B cell (primary cell): Measurements from ENCODE around the gene LDLRAD3. TPM values are rescaled to one million over a fixed set of nuclear protein-coding genes. Genes with fewer than 3 reads are reported as not detected.

Source experiments
- ATAC-seq: fragments of 200-7000 bp; cut with Tn5 transposase; one replicate; pipeline ENCODE4 v1.10.0; 2021; ENCODE audit warnings: low read depth, mild to moderate bottlenecking, moderate number of reproducible peaks, moderate library complexity
- CTCF ChIA-PET: fragments of 350-600 bp; sonication (Branson Sonifier 250); formaldehyde crosslinking; loops from one replicate; lab custom pipeline; 2021; ENCODE audit warnings: antibody characterized with exemption, inconsistent platforms; lab: Charles Lee
- POLR2A ChIA-PET: fragments of 350-600 bp; sonication (Branson Sonifier 250); formaldehyde crosslinking; loops from one replicate; lab custom pipeline; 2021; ENCODE audit warnings: antibody characterized with exemption; lab: Charles Lee
- DNase-seq: peaks from one replicate; pipeline ENCODE4 v3.0.0; 2013
- H2AFZ ChIP-seq: 2 replicates; pipeline ENCODE4 v1.6.1; 2012; ENCODE audit warnings: mild to moderate bottlenecking, low read depth, low read length; ENCODE audit not compliant: insufficient read depth, poor library complexity, severe bottlenecking
- H3K27ac ChIP-seq, 2 donors: 1 replicate in 1 of 2; 2 replicates in 1 of 2; pipeline ENCODE4 v1.5.1; 2012 to 2013; ENCODE audit warnings: low read length in 2 of 2, mild to moderate bottlenecking in 2 of 2, moderate library complexity in 1 of 2
- H3K27me3 ChIP-seq, 4 experiments: fragments of 200-600 bp in 1 of 4; sonication (generic) in 1 of 4; replicated peaks in 1 of 4; 1 replicate in 2 of 4; 2 replicates in 2 of 4; pipeline versions ENCODE4 v1.6.1 to v1.7.0; 2013 to 2016; ENCODE audit warnings: low read length in 3 of 4, mild to moderate bottlenecking in 2 of 4, mixed read lengths in 1 of 4, moderate library complexity in 1 of 4; ENCODE audit not compliant: insufficient read depth in 4 of 4, control insufficient read depth in 3 of 4; ENCODE audit errors: control extremely low read depth in 1 of 4
- H3K36me3 ChIP-seq, 2 experiments: replicated peaks in 1 of 2; 1 replicate in 1 of 2; 2 replicates in 1 of 2; pipeline versions ENCODE4 v1.6.1 to v1.7.1; 2013; ENCODE audit warnings: low read length in 1 of 2; ENCODE audit not compliant: insufficient read depth in 2 of 2, control insufficient read depth in 1 of 2; ENCODE audit errors: control extremely low read depth in 1 of 2, extremely low read depth in 1 of 2
- H3K4me1 ChIP-seq, 2 donors: fragments of 200-600 bp in 1 of 2; sonication (generic) in 1 of 2; 1 replicate in 1 of 2; 2 replicates in 1 of 2; pipeline versions ENCODE4 v1.5.1 to v1.6.1; 2013 to 2017; ENCODE audit warnings: low read length in 2 of 2; ENCODE audit not compliant: control insufficient read depth in 2 of 2, insufficient read depth in 2 of 2
- H3K4me2 ChIP-seq: replicated peaks from 2 replicates; pipeline ENCODE3; 2012; ENCODE audit warnings: mild to moderate bottlenecking, low read depth, low read length; ENCODE audit not compliant: poor library complexity, severe bottlenecking
- H3K4me3 ChIP-seq, 5 experiments: fragments of 200-600 bp in 1 of 5; sonication (generic) in 1 of 5; 1 replicate in 3 of 5; 2 replicates in 2 of 5; pipeline versions ENCODE4 v1.5.1 to v1.7.0; 2011 to 2016; ENCODE audit warnings: low read length in 4 of 5, mild to moderate bottlenecking in 4 of 5, low read depth in 2 of 5, control low read depth in 1 of 5, moderate library complexity in 1 of 5; ENCODE audit not compliant: insufficient read depth in 1 of 5; ENCODE audit errors: control extremely low read depth in 1 of 5, extremely low read depth in 1 of 5
- H3K79me2 ChIP-seq: fragments of 200-600 bp; sonication (generic); one replicate; pipeline ENCODE4 v1.6.0; 2016; ENCODE audit warnings: low read length; ENCODE audit not compliant: control insufficient read depth, insufficient read depth
- H3K9ac ChIP-seq: fragments of 200-600 bp; sonication (generic); 2 replicates; pipeline ENCODE4 v1.6.1; 2017; ENCODE audit warnings: mild to moderate bottlenecking, low read length, moderate library complexity
- H3K9me3 ChIP-seq, 3 donors: one replicate each; pipeline versions ENCODE4 v1.6.1 to v1.7.1; 2013; ENCODE audit warnings: low read length in 2 of 3; ENCODE audit not compliant: control insufficient read depth in 2 of 3, insufficient read depth in 1 of 3; ENCODE audit errors: control extremely low read depth in 1 of 3
- H4K20me1 ChIP-seq: 2 replicates; pipeline ENCODE4 v1.6.0; 2012; ENCODE audit warnings: mild to moderate bottlenecking, low read length; ENCODE audit not compliant: insufficient read depth, control insufficient read depth, poor library complexity, severe bottlenecking
- H3K27ac Mint-ChIP-seq: one replicate; pipeline ENCODE4 v1.8.0; 2021; ENCODE audit warnings: mixed read lengths
- H3K27me3 Mint-ChIP-seq: one replicate; pipeline ENCODE4 v1.8.0; 2021; ENCODE audit warnings: mixed read lengths
- H3K4me1 Mint-ChIP-seq: one replicate; pipeline ENCODE4 v1.8.0; 2021; ENCODE audit warnings: mixed read lengths
- H3K4me3 Mint-ChIP-seq: one replicate; pipeline ENCODE4 v1.8.0; 2021; ENCODE audit warnings: mixed read lengths
- H3K9me3 Mint-ChIP-seq: one replicate; pipeline ENCODE4 v1.8.0; 2022; ENCODE audit warnings: mixed read lengths; ENCODE audit not compliant: insufficient read depth
- CTCF ChIP-seq: fragments of 200-600 bp; IDR thresholded peaks from one replicate; pipeline ENCODE4 v1.8.0; 2022; ENCODE audit warnings: antibody characterized with exemption, mild to moderate bottlenecking
- EZH2 ChIP-seq: IDR thresholded peaks from 2 replicates; pipeline ENCODE4 v1.6.1; 2012; ENCODE audit warnings: borderline replicate concordance, low read depth, mild to moderate bottlenecking, moderate library complexity, low read length; ENCODE audit not compliant: insufficient read depth, poor library complexity, severe bottlenecking
- WGBS: methylation state at CpG from one replicate; pipeline ENCODE4 v1.1.5; 2013; ENCODE audit warnings: missing lambda C conversion rate; ENCODE audit not compliant: insufficient coverage; 5-methylcytosine and 5-hydroxymethylcytosine counted together
- intact Hi-C: fragments of 100-400 bp; cut with micrococcal nuclease; formaldehyde crosslinking; loops from one replicate; pipeline ENCODE4 v1.10.0; 2022
- polyA plus RNA-seq: library from polyadenylated mRNA; depleted of rRNA; stranded (reverse); fragments of >200 nt; gene quantifications from 2 replicates; pipeline ENCODE4 v1.2.3, GENCODE V29; 2012
- total RNA-seq, 2 donors: library from RNA; stranded (reverse); fragments of 120-200 nt in 1 of 2; gene quantifications; 1 replicate in 1 of 2; 2 replicates in 1 of 2; pipeline versions ENCODE4 v1.2.3 to v1.2.4, GENCODE V29; 2013 to 2022

LDLRAD3 gene
- total and polyA plus RNA-seq, 2 donors (not counting 1 experiment from before 2014, with no cell fraction given) = 0.01 TPM; not detected in 1

DNA sequence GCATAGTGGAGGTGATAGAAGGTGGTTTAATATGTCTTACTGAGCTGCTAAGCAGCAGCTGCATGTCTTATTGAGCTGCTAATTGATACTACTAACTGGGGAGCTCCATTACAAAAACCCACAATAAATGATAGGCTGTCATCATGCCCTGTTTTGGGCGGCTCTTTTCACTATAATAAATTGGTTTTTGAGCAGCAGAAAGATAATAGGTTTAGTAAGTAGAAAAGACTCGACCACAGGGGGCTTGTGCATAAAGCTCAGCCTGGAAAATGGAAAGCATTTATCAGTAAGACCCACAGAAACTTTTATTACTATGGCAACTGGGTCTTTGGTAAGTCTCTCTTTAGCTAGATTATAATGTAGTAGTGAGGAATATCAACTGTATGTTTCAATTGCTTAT is 117.6 kb downstream of the LDLRAD3 start:
- Histone ChIP-seq H3K27ac (no peak overlapping the region), H3K4me2 (no peak overlapping the region), H3K9me3 (peaks cover 0 to 15% (median 0%) of the 10 kb centered on the region in 3 donors), H3K4me1 (no peaks in the 10 kb centered on the region), H3K36me3 (no peaks in the 10 kb centered on the region), H3K79me2 (no peaks in the 10 kb centered on the region), H2AFZ (no peak overlapping the region), H4K20me1 (no peaks in the 10 kb centered on the region), H3K27me3 (peaks cover 0 to 4% (median 0%) of the 10 kb centered on the region in 4 experiments), H3K4me3 (no peak overlapping the region), H3K9ac (no peak overlapping the region)
- DNase-seq (no peak), ATAC-seq (no peak)
- peaks cover 2% of the 10 kb centered on the region for H3K9me3 Mint-ChIP-seq
- H3K4me1 Mint-ChIP-seq = peaks cover 2% of the 10 kb centered on the region
- WGBS = no CpG with 5 or more reads among the region's 2 CpGs
- no peak overlapping the region for H3K4me3 Mint-ChIP-seq
- TF ChIP-seq CTCF (no peak), EZH2 (no peak)
- no peak overlapping the region for H3K27ac Mint-ChIP-seq
- intact Hi-C loops = no loop called here
- ChIA-PET POLR2A (no interaction called here), CTCF (no interaction called here)
- H3K27me3 Mint-ChIP-seq = peaks cover 21% of the 10 kb centered on the region

DNA sequence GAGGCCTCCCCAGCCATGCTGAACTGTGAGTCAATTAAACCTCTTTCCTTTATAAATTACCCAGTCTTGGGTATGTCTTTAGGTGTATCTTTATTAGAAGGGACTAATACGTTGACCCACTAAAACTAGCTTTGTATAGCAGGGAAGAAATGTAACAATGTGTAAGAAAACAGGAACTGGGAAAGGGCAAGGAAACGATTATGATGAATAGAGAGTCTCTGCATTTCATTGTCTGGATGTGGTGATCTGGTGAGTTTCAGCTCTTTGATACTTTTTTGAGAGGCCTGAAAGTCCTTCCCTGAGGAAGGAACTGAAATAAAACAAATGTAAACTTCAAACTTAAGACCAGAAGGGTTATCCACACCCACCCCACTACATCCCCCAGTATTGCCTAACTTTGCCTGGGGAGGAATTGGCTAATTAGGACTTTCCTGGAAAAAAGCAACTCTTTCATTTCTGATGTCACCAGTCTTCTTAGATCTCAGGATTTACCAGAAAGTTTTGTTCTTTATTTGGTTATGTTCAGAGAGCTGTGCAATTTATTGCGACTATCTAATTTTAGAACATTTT is 119.0 kb downstream of the LDLRAD3 start:
- H3K79me2 ChIP-seq = no peaks in the 10 kb centered on the region
- H3K27ac Mint-ChIP-seq = no peak overlapping the region
- H3K4me3 ChIP-seq = no peak overlapping the region
- H3K36me3 ChIP-seq = no peaks in the 10 kb centered on the region
- no peak overlapping the region for H3K4me2 ChIP-seq
- H3K4me1 Mint-ChIP-seq = peaks cover 2% of the 10 kb centered on the region
- H2AFZ ChIP-seq = no peak overlapping the region
- no peak for TF ChIP-seq EZH2
- no peak for TF ChIP-seq CTCF
- ChIA-PET POLR2A (no interaction called here), CTCF (no interaction called here)
- H4K20me1 ChIP-seq = no peaks in the 10 kb centered on the region
- DNase-seq (no peak), ATAC-seq (no peak)
- 60% methylated on average over 2 of the region's 3 CpGs for WGBS
- H3K27me3 ChIP-seq = peaks cover 0 to 4% (median 0%) of the 10 kb centered on the region in 4 experiments
- H3K9ac ChIP-seq = no peak overlapping the region
- no peak overlapping the region for H3K27ac ChIP-seq
- intact Hi-C loops = no loop called here
- H3K27me3 Mint-ChIP-seq = peaks cover 26% of the 10 kb centered on the region
- no peaks in the 10 kb centered on the region for H3K4me1 ChIP-seq
- H3K4me3 Mint-ChIP-seq = no peak overlapping the region
- peaks cover 0 to 21% (median 3%) of the 10 kb centered on the region in 3 donors for H3K9me3 ChIP-seq
- H3K9me3 Mint-ChIP-seq = peaks cover 6% of the 10 kb centered on the region
